Smooth muscle cell (in vitro differentiated cells): ENCODE data around the gene GEMIN5. TPM values are rescaled to one million over a fixed set of nuclear protein-coding genes. Genes with fewer than 3 reads are reported as not detected.

ENCODE experiments used
- DNase-seq: peaks from one replicate; lab custom pipeline; 2025; ENCODE audit not compliant: unreplicated experiment; lab: John Stamatoyannopoulos, UW
- H2AFZ ChIP-seq: fragments of 200-600 bp; sonication (generic); 2 replicates; pipeline ENCODE4 v1.6.0; 2016; ENCODE audit warnings: antibody characterized with exemption, low read depth, mild to moderate bottlenecking
- H3F3A ChIP-seq: fragments of 200-600 bp; sonication (generic); 2 replicates; pipeline ENCODE4 v1.6.0; 2017; ENCODE audit warnings: antibody characterized with exemption, low read depth
- H3K27ac ChIP-seq: fragments of 200-600 bp; sonication (generic); 2 replicates; pipeline ENCODE4 v1.5.1; 2016; ENCODE audit warnings: low read depth, mild to moderate bottlenecking
- H3K27me3 ChIP-seq: fragments of 200-600 bp; sonication (generic); 2 replicates; pipeline ENCODE4 v1.6.1; 2016; ENCODE audit warnings: low read depth, mild to moderate bottlenecking
- H3K36me3 ChIP-seq: fragments of 200-600 bp; sonication (generic); 2 replicates; pipeline ENCODE4 v1.5.1; 2016; ENCODE audit warnings: low read depth
- H3K4me1 ChIP-seq: fragments of 200-600 bp; sonication (generic); 2 replicates; pipeline ENCODE4 v1.5.1; 2016; ENCODE audit warnings: low read depth
- H3K4me2 ChIP-seq: fragments of 200-600 bp; sonication (generic); 2 replicates; pipeline ENCODE4 v1.6.0; 2016; ENCODE audit warnings: mild to moderate bottlenecking
- H3K4me3 ChIP-seq: fragments of 200-600 bp; sonication (generic); 2 replicates; pipeline ENCODE4 v1.5.1; 2016; ENCODE audit warnings: mild to moderate bottlenecking
- H3K79me2 ChIP-seq: fragments of 200-600 bp; sonication (generic); 2 replicates; pipeline ENCODE4 v1.6.0; 2016; ENCODE audit warnings: low read depth, mild to moderate bottlenecking
- H3K9ac ChIP-seq: fragments of 200-600 bp; sonication (generic); 2 replicates; pipeline ENCODE4 v1.6.0; 2016; ENCODE audit warnings: low read depth
- H3K9me3 ChIP-seq: fragments of 200-600 bp; sonication (generic); replicated peaks from 2 replicates; pipeline ENCODE4 v1.5.1; 2016; ENCODE audit warnings: low read depth
- H4K20me1 ChIP-seq: fragments of 200-600 bp; sonication (generic); 2 replicates; pipeline ENCODE4 v1.6.0; 2016; ENCODE audit warnings: low read depth
- WGBS: methylation state at CpG from one replicate; pipeline ENCODE4 v1.1.7; 2016; ENCODE audit warnings: low lambda C conversion rate; 5-methylcytosine and 5-hydroxymethylcytosine counted together
- polyA plus RNA-seq: library from polyadenylated mRNA; unstranded; fragments of >200 nt; fragmentation: Nextera tagmentation; extraction: Ambion mirVana; gene quantifications from 2 replicates; pipeline ENCODE4 v1.2.1, GENCODE V29; 2016
- total RNA-seq: library from RNA; depleted of rRNA; stranded (reverse); fragments of >200 nt; gene quantifications from 2 replicates; pipeline ENCODE4 v1.2.3, GENCODE V29; 2014
- TF ChIP-seq, protein P1 (sequence below): fragments of 200-600 bp; sonication (generic); IDR thresholded peaks from 2 replicates; pipeline ENCODE4 v1.5.1; 2017; ENCODE audit warnings: borderline replicate concordance, mild to moderate bottlenecking, antibody characterized with exemption; ENCODE audit not compliant: insufficient read depth, poor library complexity, severe bottlenecking

GEMIN5 gene
- total and polyA plus RNA-seq, 2 experiments from 2014 or later = 5.3 to 11.1 TPM

- Histone ChIP-seq H3K9ac (no peak overlapping the region), H3K9me3 (no peaks in the 10 kb centered on the region), H3F3A (no peaks in the 10 kb centered on the region), H3K27me3 (no peaks in the 10 kb centered on the region), H3K27ac (no peak overlapping the region), H3K4me1 (no peaks in the 10 kb centered on the region), H3K4me2 (no peak overlapping the region), H3K4me3 (no peak overlapping the region), H3K79me2 (no peaks in the 10 kb centered on the region), H2AFZ (no peak overlapping the region), H4K20me1 (no peaks in the 10 kb centered on the region), H3K36me3 (peaks cover 8% of the 10 kb centered on the region)
- no peak for DNase-seq
- whole genome bisulfite sequencing = 97% methylated on average over 4 of the region's 4 CpGs
- TF ChIP-seq, protein P1, sequence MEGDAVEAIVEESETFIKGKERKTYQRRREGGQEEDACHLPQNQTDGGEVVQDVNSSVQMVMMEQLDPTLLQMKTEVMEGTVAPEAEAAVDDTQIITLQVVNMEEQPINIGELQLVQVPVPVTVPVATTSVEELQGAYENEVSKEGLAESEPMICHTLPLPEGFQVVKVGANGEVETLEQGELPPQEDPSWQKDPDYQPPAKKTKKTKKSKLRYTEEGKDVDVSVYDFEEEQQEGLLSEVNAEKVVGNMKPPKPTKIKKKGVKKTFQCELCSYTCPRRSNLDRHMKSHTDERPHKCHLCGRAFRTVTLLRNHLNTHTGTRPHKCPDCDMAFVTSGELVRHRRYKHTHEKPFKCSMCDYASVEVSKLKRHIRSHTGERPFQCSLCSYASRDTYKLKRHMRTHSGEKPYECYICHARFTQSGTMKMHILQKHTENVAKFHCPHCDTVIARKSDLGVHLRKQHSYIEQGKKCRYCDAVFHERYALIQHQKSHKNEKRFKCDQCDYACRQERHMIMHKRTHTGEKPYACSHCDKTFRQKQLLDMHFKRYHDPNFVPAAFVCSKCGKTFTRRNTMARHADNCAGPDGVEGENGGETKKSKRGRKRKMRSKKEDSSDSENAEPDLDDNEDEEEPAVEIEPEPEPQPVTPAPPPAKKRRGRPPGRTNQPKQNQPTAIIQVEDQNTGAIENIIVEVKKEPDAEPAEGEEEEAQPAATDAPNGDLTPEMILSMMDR = no peak
Observed at GRCh38 chr5:154898210-154898609, 39.8 kb downstream of the GEMIN5 start.

- Histone ChIP-seq H3K27ac (no peak overlapping the region), H2AFZ (no peak overlapping the region), H3K4me3 (no peak overlapping the region), H3K4me2 (no peak overlapping the region), H3K9me3 (no peaks in the 10 kb centered on the region), H4K20me1 (no peaks in the 10 kb centered on the region), H3K79me2 (no peaks in the 10 kb centered on the region), H3K27me3 (no peaks in the 10 kb centered on the region), H3F3A (no peaks in the 10 kb centered on the region), H3K4me1 (no peaks in the 10 kb centered on the region), H3K36me3 (no peaks in the 10 kb centered on the region), H3K9ac (no peak overlapping the region)
- TF ChIP-seq, protein P1 = no peak
- no peak for DNase-seq
Observed at GRCh38 chr5:154896562-154897165, 41.3 kb downstream of the GEMIN5 start.

GRCh38 chr5:154895606-154896561 lies 42.1 kb downstream of the GEMIN5 start:
- H3K79me2 ChIP-seq = no peaks in the 10 kb centered on the region
- H3F3A ChIP-seq = no peaks in the 10 kb centered on the region
- TF ChIP-seq, protein P1 = no peak
- 95% methylated on average over 14 of the region's 14 CpGs for WGBS
- no peaks in the 10 kb centered on the region for H3K9me3 ChIP-seq
- no peak overlapping the region for H3K4me2 ChIP-seq
- no peaks in the 10 kb centered on the region for H3K27me3 ChIP-seq
- H3K4me3 ChIP-seq = no peak overlapping the region
- no peak overlapping the region for H2AFZ ChIP-seq
- H3K9ac ChIP-seq = no peak overlapping the region
- H3K36me3 ChIP-seq = no peaks in the 10 kb centered on the region
- H4K20me1 ChIP-seq = no peaks in the 10 kb centered on the region
- H3K4me1 ChIP-seq = no peaks in the 10 kb centered on the region
- H3K27ac ChIP-seq = no peak overlapping the region
- DNase-seq = no peak
